Measurements from ENCODE around the gene IPO9. TPM values are rescaled to one million over a fixed set of nuclear protein-coding genes. Genes with fewer than 3 reads are reported as not detected.

The IPO9 gene
- total RNA-seq, 1 experiment from 2014 or later = 80.6 TPM

GRCh38 chr1:201861448-201861847 lies 32.5 kb downstream of the IPO9 start:
- no peaks in the 10 kb centered on the region for H4K20me1 ChIP-seq (ENCODE audit: insufficient read depth)
- intact Hi-C loops (cut with micrococcal nuclease) = no loop called here
- TSS peak; percentile 14 for BruUV-seq (replicated peaks)
- H3K9ac ChIP-seq (ENCODE audit: low read length) = no peak overlapping the region
- no peak for ATAC-seq
- ChIA-PET RAD21 (ENCODE audit: low non-redundant PET in 1 of 2, low total read pairs in 2 of 2, uncharacterized antibody in 2 of 2, unreplicated experiment in 2 of 2) (no interaction called here), POLR2A (no interaction called here), CTCF (no interaction called here)
- no peaks in the 10 kb centered on the region; the same call in none of the 2 replicates for H3K79me2 ChIP-seq (ENCODE audit: insufficient read depth, low read length)
- H2AFZ ChIP-seq (ENCODE audit: low read depth, low read length, poor library complexity, severe bottlenecking) = no peak overlapping the region
- H3K4me2 ChIP-seq (ENCODE audit: low read length) = no peak overlapping the region
- H3K27ac ChIP-seq (ENCODE audit: low read depth, low read length) = no peak overlapping the region
- no peaks in the 10 kb centered on the region for H3K9me3 ChIP-seq (ENCODE audit: control insufficient read depth in 1 of 2, insufficient read depth in 1 of 2, low read depth in 1 of 2, low read length in 2 of 2)
- no peak for TF ChIP-seq FOSL1 (IDR thresholded peaks at IDR 0.05; ENCODE audit: low read depth)
- TF ChIP-seq REST (IDR thresholded peaks at IDR 0.05; ENCODE audit: low read depth) = no peak
- H3K4me1 ChIP-seq (ENCODE audit: control insufficient read depth in 1 of 2, insufficient read depth in 2 of 2, low read length in 2 of 2) = peaks cover 3 to 20% of the 10 kb centered on the region in 2 experiments; a peak in 3 of 4 replicates
- H3K4me3 ChIP-seq (replicated peaks in 1 of 2; ENCODE audit: low read depth in 1 of 2, low read length in 2 of 2) = no peak overlapping the region
- peaks cover 31 to 52% of the 10 kb centered on the region in 2 experiments; a peak in 3 of 4 replicates for H3K36me3 ChIP-seq (ENCODE audit: control insufficient read depth in 1 of 2, insufficient read depth in 2 of 2, low read length in 2 of 2)
- H3K9me2 ChIP-seq (ENCODE audit: insufficient read depth) = no peaks in the 10 kb centered on the region
- DNase-seq (ENCODE audit: low read depth, low spot score) = no peak
- no peaks in the 10 kb centered on the region for H3K27me3 ChIP-seq (ENCODE audit: insufficient read depth, low read length)

- H3K4me3 ChIP-seq (replicated peaks in 1 of 2; ENCODE audit: low read depth in 1 of 2, low read length in 2 of 2) = no peak overlapping the region
- peaks cover 64 to 74% of the 10 kb centered on the region in 2 experiments; a peak in 3 of 4 replicates for H3K36me3 ChIP-seq (ENCODE audit: control insufficient read depth in 1 of 2, insufficient read depth in 2 of 2, low read length in 2 of 2)
- no peak overlapping the region for H2AFZ ChIP-seq (ENCODE audit: low read depth, low read length, poor library complexity, severe bottlenecking)
- H3K4me1 ChIP-seq (ENCODE audit: control insufficient read depth in 1 of 2, insufficient read depth in 2 of 2, low read length in 2 of 2) = no peaks in the 10 kb centered on the region
- TF ChIP-seq CBX3 (IDR thresholded peaks at IDR 0.05; ENCODE audit: low read depth) (no peak), SIN3A (IDR thresholded peaks at IDR 0.05; ENCODE audit: low read depth) (no peak), POLR2A (IDR thresholded peaks at IDR 0.05; ENCODE audit: borderline replicate concordance, extremely low read depth, insufficient read depth, insufficient read length) (no peak), ELF1 (IDR thresholded peaks at IDR 0.05; ENCODE audit: borderline replicate concordance, low read depth) (no peak)
- RAD21 ChIA-PET (ENCODE audit: low non-redundant PET in 1 of 2, low total read pairs in 2 of 2, uncharacterized antibody in 2 of 2, unreplicated experiment in 2 of 2) = no interaction called here
- H3K4me2 ChIP-seq (ENCODE audit: low read length) = no peak overlapping the region
- intact Hi-C loops (cut with micrococcal nuclease) = no loop called here
- no peaks in the 10 kb centered on the region for H3K9me3 ChIP-seq (ENCODE audit: control insufficient read depth in 1 of 2, insufficient read depth in 1 of 2, low read depth in 1 of 2, low read length in 2 of 2)
- BruUV-seq (replicated peaks) = no TSS peak
- H3K27me3 ChIP-seq (ENCODE audit: insufficient read depth, low read length) = no peaks in the 10 kb centered on the region
- no peaks in the 10 kb centered on the region for H3K79me2 ChIP-seq (ENCODE audit: insufficient read depth, low read length)
- H3K9ac ChIP-seq (ENCODE audit: low read length) = no peak overlapping the region
- no peaks in the 10 kb centered on the region for H3K9me2 ChIP-seq (ENCODE audit: insufficient read depth)
- CTCF ChIA-PET = no interaction called here
- H4K20me1 ChIP-seq (ENCODE audit: insufficient read depth) = no peaks in the 10 kb centered on the region
- DNase-seq (ENCODE audit: low read depth, low spot score) (no peak), ATAC-seq (no peak)
- H3K27ac ChIP-seq (ENCODE audit: low read depth, low read length) = no peak overlapping the region
- POLR2A ChIA-PET = no interaction called here
Observed at GRCh38 chr1:201870397-201870796, 41.4 kb downstream of the IPO9 start.
